HG03103 (cell line): Measurements from ENCODE around the gene PRKAB1.
"Not testable (repeated sequence)": the region's sequence is repeated elsewhere in the genome, so short reads cannot be mapped to it uniquely, and the experiment has no call there.

Source experiments
- ATAC-seq: cut with Tn5 transposase; IDR thresholded peaks from one replicate; pipeline ENCODE4 v1.9.1; 2021; ENCODE audit warnings: low read depth; ENCODE audit not compliant: unreplicated experiment

The PRKAB1 gene

GRCh38 chr12:119706427-119706826 lies 38.5 kb downstream of the PRKAB1 start:
- ATAC-seq = not testable (repeated sequence)

GRCh38 chr12:119710374-119710964 lies 42.5 kb downstream of the PRKAB1 start:
- ATAC-seq = no peak

GRCh38 chr12:119710965-119711551 lies 43.1 kb downstream of the PRKAB1 start:
- no peak for ATAC-seq

GRCh38 chr12:119711693-119712092 lies 43.8 kb downstream of the PRKAB1 start:
- ATAC-seq = no peak

- ATAC-seq = no peak
Measured at GRCh38 chr12:119712721-119713120, 44.8 kb downstream of the PRKAB1 start.

GRCh38 chr12:119713551-119714031 lies 45.7 kb downstream of the PRKAB1 start:
- ATAC-seq = no peak

- ATAC-seq = no peak
Measured at GRCh38 chr12:119714614-119715267, 46.8 kb downstream of the PRKAB1 start.

GRCh38 chr12:119715268-119715620 lies 47.3 kb downstream of the PRKAB1 start:
- no peak for ATAC-seq

GRCh38 chr12:119718141-119718540 lies 50.2 kb downstream of the PRKAB1 start:
- no peak for ATAC-seq

GRCh38 chr12:119720349-119720748 lies 52.4 kb downstream of the PRKAB1 start:
- no peak for ATAC-seq

GRCh38 chr12:119721306-119721705 lies 53.4 kb downstream of the PRKAB1 start:
- no peak for ATAC-seq

GRCh38 chr12:119725523-119725922 lies 57.6 kb downstream of the PRKAB1 start:
- no peak for ATAC-seq

- no peak for ATAC-seq
Measured at GRCh38 chr12:119727600-119728443, 59.9 kb downstream of the PRKAB1 start.

GRCh38 chr12:119728444-119728745 lies 60.5 kb downstream of the PRKAB1 start:
- ATAC-seq = no peak

GRCh38 chr12:119729871-119730270 lies 61.9 kb downstream of the PRKAB1 start:
- ATAC-seq = no peak

- no peak for ATAC-seq
Measured at GRCh38 chr12:119730381-119730780, 62.4 kb downstream of the PRKAB1 start.
